PC-3 (cell line): Measurements from ENCODE around the gene FBN2. TPM values are rescaled to one million over a fixed set of nuclear protein-coding genes. Genes with fewer than 3 reads are reported as not detected.

Experiments used
- ATAC-seq: fragments of 200-7000 bp; cut with Tn5 transposase; 2 replicates; pipeline ENCODE4 v1.9.1; 2020; ENCODE audit warnings: mild to moderate bottlenecking, moderate library complexity
- BruUV-seq: library from RNA; stranded (reverse); fragments of 400-500 nt; replicated peaks from 2 replicates; lab custom pipeline; 2021; lab: Mats Ljungman, UMichigan
- CTCF ChIA-PET: fragments of 300-600 bp; sonication (Branson Sonifier 250); formaldehyde crosslinking; loops from one replicate; lab custom pipeline; 2022; ENCODE audit warnings: antibody characterized with exemption; lab: Charles Lee
- POLR2A ChIA-PET: fragments of 300-600 bp; sonication (Branson Sonifier 250); formaldehyde crosslinking; loops from one replicate; lab custom pipeline; 2022; ENCODE audit warnings: antibody characterized with exemption; ENCODE audit not compliant: unreplicated experiment; lab: Charles Lee
- DNase-seq: peaks from one replicate; pipeline ENCODE4 v3.0.0-alpha.2; 2015
- H2AFZ ChIP-seq: fragments of 300-600 bp; sonication (generic); 2 replicates; pipeline ENCODE4 v1.6.0; 2016; ENCODE audit warnings: antibody characterized with exemption, low read length
- H3F3A ChIP-seq: fragments of 300-600 bp; sonication (generic); one replicate; pipeline ENCODE4 v1.6.0; 2017; ENCODE audit warnings: antibody characterized with exemption, low read length, control low read depth, mild to moderate bottlenecking; ENCODE audit not compliant: unreplicated experiment
- H3K27ac ChIP-seq: fragments of 300-600 bp; sonication (generic); 2 replicates; pipeline ENCODE4 v1.5.1; 2016; ENCODE audit warnings: mild to moderate bottlenecking, low read length
- H3K27me3 ChIP-seq: fragments of 300-600 bp; sonication (generic); 2 replicates; pipeline ENCODE4 v1.6.1; 2016; ENCODE audit warnings: low read length, mixed read lengths
- H3K36me3 ChIP-seq: fragments of 300-600 bp; sonication (generic); 2 replicates; pipeline ENCODE4 v1.6.1; 2016; ENCODE audit warnings: low read depth, mixed run types, low read length, mixed read lengths
- H3K4me1 ChIP-seq: fragments of 300-600 bp; sonication (generic); 2 replicates; pipeline ENCODE4 v1.5.1; 2016; ENCODE audit warnings: low read length; ENCODE audit not compliant: insufficient read depth
- H3K4me2 ChIP-seq: fragments of 300-600 bp; sonication (generic); 2 replicates; pipeline ENCODE4 v1.6.0; 2016; ENCODE audit warnings: low read length
- H3K4me3 ChIP-seq: fragments of 300-600 bp; sonication (generic); 2 replicates; pipeline ENCODE4 v1.5.1; 2016; ENCODE audit warnings: mild to moderate bottlenecking, low read length, mixed read lengths
- H3K79me2 ChIP-seq: fragments of 300-600 bp; sonication (generic); 2 replicates; pipeline ENCODE4 v1.6.1; 2017; ENCODE audit warnings: low read length, mixed read lengths
- H3K9ac ChIP-seq: fragments of 300-600 bp; sonication (generic); 2 replicates; pipeline ENCODE4 v1.6.0; 2016; ENCODE audit warnings: mild to moderate bottlenecking, low read length
- H3K9me2 ChIP-seq: fragments of 300-600 bp; sonication (generic); replicated peaks from 2 replicates; pipeline ENCODE4 v1.6.1; 2016; ENCODE audit warnings: mixed run types, low read length, mixed read lengths
- H3K9me3 ChIP-seq: fragments of 300-600 bp; sonication (generic); 2 replicates; pipeline ENCODE4 v1.6.1; 2016; ENCODE audit warnings: low read length, mixed read lengths
- H4K20me1 ChIP-seq: fragments of 300-600 bp; sonication (generic); 2 replicates; pipeline ENCODE4 v1.6.1; 2016; ENCODE audit warnings: low read length, mixed read lengths
- CTCF ChIP-seq: fragments of 300-600 bp; sonication (generic); conservative IDR thresholded peaks from 2 replicates; pipeline ENCODE4 v1.5.1; 2017; ENCODE audit warnings: antibody characterized with exemption, low read depth, mild to moderate bottlenecking, low read length
- EZH2 ChIP-seq: fragments of 300-600 bp; sonication (generic); IDR thresholded peaks from one replicate; pipeline ENCODE4 v1.6.1; 2017; ENCODE audit warnings: antibody characterized with exemption, mild to moderate bottlenecking, low read length; ENCODE audit not compliant: unreplicated experiment
- EZH2phosphoT487 ChIP-seq: fragments of 300-600 bp; sonication (generic); IDR thresholded peaks from 2 replicates; pipeline ENCODE4 v1.6.1; 2018; ENCODE audit warnings: mild to moderate bottlenecking, antibody characterized with exemption, low read length, borderline replicate concordance
- intact Hi-C: fragments of 100-400 bp; cut with micrococcal nuclease; formaldehyde crosslinking; loops from 2 replicates; pipeline ENCODE4 v1.9.0; 2023
- total RNA-seq: library from RNA; depleted of rRNA; stranded (reverse); fragments of >200 nt; gene quantifications from 2 replicates; pipeline ENCODE4 v1.2.3, GENCODE V29; 2014

The FBN2 gene
- total RNA-seq, 1 experiment from 2014 or later = 45.2 TPM

GRCh38 chr5:128579639-128580038, 41.6 kb upstream of the FBN2 start:
- Histone ChIP-seq H3K36me3 (no peaks in the 10 kb centered on the region), H3F3A (peaks cover 9% of the 10 kb centered on the region), H3K4me2 (peak overlapping the region; percentile 84), H3K9ac (peak overlapping the region; percentile 74), H3K4me3 (peak overlapping the region; percentile 43), H3K9me2 (no peaks in the 10 kb centered on the region), H3K27ac (peak overlapping the region; percentile 97), H4K20me1 (no peaks in the 10 kb centered on the region), H3K4me1 (peaks cover 33% of the 10 kb centered on the region), H3K9me3 (no peaks in the 10 kb centered on the region), H2AFZ (peak overlapping the region; percentile 10), H3K27me3 (no peaks in the 10 kb centered on the region), H3K79me2 (no peaks in the 10 kb centered on the region)
- ChIA-PET CTCF (interaction anchor here (0.5 kb wide), 1 partner anchor 43 kb away, joined by 3 read pairs; no protein-coding TSS in a partner anchor), POLR2A (interaction anchor here (0.6 to 1.1 kb wide), 3 partner anchors 44 to 244 kb away, joined by 3 to 9 read pairs (median 3); no protein-coding TSS in a partner anchor)
- peak; percentile 84 for DNase-seq
- no peak for TF ChIP-seq CTCF
- no peak for TF ChIP-seq EZH2
- TF ChIP-seq EZH2phosphoT487 = no peak
- peak; percentile 65 for ATAC-seq
- BruUV-seq = no TSS peak
- intact Hi-C loops = loop anchor here (1.0 kb wide), 5 partner anchors 41 to 351 kb away; partner anchors contain the start of gene FBN2

GRCh38 chr5:128579093-128579492, 41.0 kb upstream of the FBN2 start:
- Histone ChIP-seq H4K20me1 (no peaks in the 10 kb centered on the region), H3K9me3 (no peaks in the 10 kb centered on the region), H3K4me1 (peaks cover 38% of the 10 kb centered on the region), H3K36me3 (no peaks in the 10 kb centered on the region), H3K27me3 (no peaks in the 10 kb centered on the region), H3K4me3 (peak overlapping the region; percentile 43; the same call in 1 of the 2 replicates), H3K9me2 (no peaks in the 10 kb centered on the region), H3F3A (peaks cover 9% of the 10 kb centered on the region), H3K27ac (peak overlapping the region; percentile 97), H3K4me2 (peak overlapping the region; percentile 84), H2AFZ (no peak overlapping the region), H3K79me2 (no peaks in the 10 kb centered on the region), H3K9ac (peak overlapping the region; percentile 74)
- CTCF ChIA-PET = no interaction called here
- POLR2A ChIA-PET = interaction anchor here (0.6 to 1.1 kb wide), 3 partner anchors 41 to 157 kb away, joined by 3 to 9 read pairs (median 4); no protein-coding TSS in a partner anchor
- DNase-seq (peak; percentile 92), ATAC-seq (peak; percentile 90)
- intact Hi-C loops = loop anchor here (1.0 kb wide), 5 partner anchors 41 to 351 kb away; partner anchors contain the start of gene FBN2
- no TSS peak for BruUV-seq
- TF ChIP-seq CTCF (no peak), EZH2phosphoT487 (no peak), EZH2 (no peak)

GRCh38 chr5:128574041-128574440, 36.0 kb upstream of the FBN2 start:
- no peak overlapping the region for H3K4me3 ChIP-seq
- no peaks in the 10 kb centered on the region for H3K36me3 ChIP-seq
- POLR2A ChIA-PET = no interaction called here
- no TSS peak for BruUV-seq
- intact Hi-C loops = no loop called here
- no peak overlapping the region for H3K9ac ChIP-seq
- no peaks in the 10 kb centered on the region for H3K79me2 ChIP-seq
- H4K20me1 ChIP-seq = no peaks in the 10 kb centered on the region
- DNase-seq = peak; percentile 66
- no peak overlapping the region for H3K27ac ChIP-seq
- CTCF ChIA-PET = no interaction called here
- H2AFZ ChIP-seq = no peak overlapping the region
- no peaks in the 10 kb centered on the region for H3K27me3 ChIP-seq
- TF ChIP-seq EZH2 (no peak), EZH2phosphoT487 (no peak), CTCF (no peak)
- no peaks in the 10 kb centered on the region for H3F3A ChIP-seq
- no peaks in the 10 kb centered on the region for H3K9me3 ChIP-seq
- H3K9me2 ChIP-seq = no peaks in the 10 kb centered on the region
- peak overlapping the region; percentile 42; the same call in 1 of the 2 replicates for H3K4me2 ChIP-seq
- ATAC-seq = peak; percentile 68
- peaks cover 28% of the 10 kb centered on the region for H3K4me1 ChIP-seq
